Measurements from ENCODE around the gene ETS1. TPM values are rescaled to one million over a fixed set of nuclear protein-coding genes. Genes with fewer than 3 reads are reported as not detected.
A peak's percentile ranks its signal among the peaks of the same experiment; 100 is the strongest.

ETS1 gene
- total RNA-seq, 1 experiment from 2014 or later, result 135 TPM

- H3K27ac ChIP-seq (ENCODE audit: low read length), result peak overlapping the region; percentile 90
- H2AFZ ChIP-seq (ENCODE audit: low read length), result no peak overlapping the region; the same call in 1 of the 2 replicates
- H3K4me3 ChIP-seq (ENCODE audit: low read length), result no peak overlapping the region
- H3K79me2 ChIP-seq (ENCODE audit: low read length), result no peaks in the 10 kb centered on the region
- H3K4me1 ChIP-seq (ENCODE audit: low read length), result peaks cover 60% of the 10 kb centered on the region
- no peaks in the 10 kb centered on the region for H3K27me3 ChIP-seq (ENCODE audit: low read length)
- H3K9me3 ChIP-seq (ENCODE audit: low read length), result no peaks in the 10 kb centered on the region
- no peaks in the 10 kb centered on the region for H3K9me2 ChIP-seq (replicated peaks; ENCODE audit: insufficient read depth, low read length)
- peak overlapping the region; percentile 70 for H3K4me2 ChIP-seq (ENCODE audit: low read depth, low read length, poor library complexity, severe bottlenecking)
- DNase-seq, result peak; percentile 79
- H3K36me3 ChIP-seq (ENCODE audit: insufficient read depth, low read length), result no peaks in the 10 kb centered on the region
- H3K9ac ChIP-seq (ENCODE audit: low read length), result peak overlapping the region; percentile 53
- H4K20me1 ChIP-seq (ENCODE audit: insufficient read depth, low read depth, low read length), result no peaks in the 10 kb centered on the region
Measured at GRCh38 chr11:128603752-128604414, 16.5 kb upstream of the ETS1 start.

GRCh38 chr11:128603003-128603696, 15.8 kb upstream of the ETS1 start:
- peak overlapping the region; percentile 90 for H3K27ac ChIP-seq (ENCODE audit: low read length)
- H3K9me3 ChIP-seq (ENCODE audit: low read length), result no peaks in the 10 kb centered on the region
- H3K79me2 ChIP-seq (ENCODE audit: low read length), result no peaks in the 10 kb centered on the region
- H3K4me1 ChIP-seq (ENCODE audit: low read length), result peaks cover 60% of the 10 kb centered on the region
- no peaks in the 10 kb centered on the region for H3K9me2 ChIP-seq (replicated peaks; ENCODE audit: insufficient read depth, low read length)
- H3K4me2 ChIP-seq (ENCODE audit: low read depth, low read length, poor library complexity, severe bottlenecking), result peak overlapping the region; percentile 70
- H4K20me1 ChIP-seq (ENCODE audit: insufficient read depth, low read depth, low read length), result no peaks in the 10 kb centered on the region
- H3K4me3 ChIP-seq (ENCODE audit: low read length), result peak overlapping the region; percentile 43
- peak overlapping the region; percentile 53 for H3K9ac ChIP-seq (ENCODE audit: low read length)
- DNase-seq, result peak; percentile 64
- no peaks in the 10 kb centered on the region for H3K27me3 ChIP-seq (ENCODE audit: low read length)
- no peaks in the 10 kb centered on the region for H3K36me3 ChIP-seq (ENCODE audit: insufficient read depth, low read length)
- 0 out of 2 replicates have a peak overlapping the region, but pooled peaks have one; percentile 67 for H2AFZ ChIP-seq (ENCODE audit: low read length)

GRCh38 chr11:128599729-128600128, 12.4 kb upstream of the ETS1 start:
- Histone ChIP-seq H3K4me2 (ENCODE audit: low read depth, low read length, poor library complexity, severe bottlenecking) (no peak overlapping the region), H3K4me1 (ENCODE audit: low read length) (peaks cover 59% of the 10 kb centered on the region), H3K9me2 (replicated peaks; ENCODE audit: insufficient read depth, low read length) (no peaks in the 10 kb centered on the region), H3K27me3 (ENCODE audit: low read length) (no peaks in the 10 kb centered on the region), H2AFZ (ENCODE audit: low read length) (no peak overlapping the region), H3K79me2 (ENCODE audit: low read length) (no peaks in the 10 kb centered on the region), H3K9ac (ENCODE audit: low read length) (no peak overlapping the region), H3K9me3 (ENCODE audit: low read length) (no peaks in the 10 kb centered on the region), H4K20me1 (ENCODE audit: insufficient read depth, low read depth, low read length) (no peaks in the 10 kb centered on the region), H3K36me3 (ENCODE audit: insufficient read depth, low read length) (no peaks in the 10 kb centered on the region), H3K27ac (ENCODE audit: low read length) (no peak overlapping the region), H3K4me3 (ENCODE audit: low read length) (no peak overlapping the region)
- DNase-seq, result no peak

GRCh38 chr11:128598506-128599150, 11.3 kb upstream of the ETS1 start:
- no peaks in the 10 kb centered on the region for H3K9me3 ChIP-seq (ENCODE audit: low read length)
- H3K36me3 ChIP-seq (ENCODE audit: insufficient read depth, low read length), result no peaks in the 10 kb centered on the region
- no peak overlapping the region for H3K4me2 ChIP-seq (ENCODE audit: low read depth, low read length, poor library complexity, severe bottlenecking)
- H3K4me1 ChIP-seq (ENCODE audit: low read length), result peaks cover 48% of the 10 kb centered on the region
- H3K4me3 ChIP-seq (ENCODE audit: low read length), result no peak overlapping the region
- H3K27me3 ChIP-seq (ENCODE audit: low read length), result no peaks in the 10 kb centered on the region
- H3K9ac ChIP-seq (ENCODE audit: low read length), result no peak overlapping the region
- no peak overlapping the region for H2AFZ ChIP-seq (ENCODE audit: low read length)
- no peak for DNase-seq
- H3K27ac ChIP-seq (ENCODE audit: low read length), result no peak overlapping the region
- no peaks in the 10 kb centered on the region for H3K79me2 ChIP-seq (ENCODE audit: low read length)
- no peaks in the 10 kb centered on the region for H4K20me1 ChIP-seq (ENCODE audit: insufficient read depth, low read depth, low read length)
- no peaks in the 10 kb centered on the region for H3K9me2 ChIP-seq (replicated peaks; ENCODE audit: insufficient read depth, low read length)

- H3K27ac ChIP-seq (ENCODE audit: low read length), result no peak overlapping the region
- H3K79me2 ChIP-seq (ENCODE audit: low read length), result no peaks in the 10 kb centered on the region
- H4K20me1 ChIP-seq (ENCODE audit: insufficient read depth, low read depth, low read length), result no peaks in the 10 kb centered on the region
- H3K4me1 ChIP-seq (ENCODE audit: low read length), result peaks cover 43% of the 10 kb centered on the region
- no peak overlapping the region for H3K4me3 ChIP-seq (ENCODE audit: low read length)
- no peak overlapping the region for H3K9ac ChIP-seq (ENCODE audit: low read length)
- no peaks in the 10 kb centered on the region for H3K9me3 ChIP-seq (ENCODE audit: low read length)
- no peaks in the 10 kb centered on the region for H3K27me3 ChIP-seq (ENCODE audit: low read length)
- no peak overlapping the region for H2AFZ ChIP-seq (ENCODE audit: low read length)
- no peaks in the 10 kb centered on the region for H3K36me3 ChIP-seq (ENCODE audit: insufficient read depth, low read length)
- DNase-seq, result no peak
- H3K4me2 ChIP-seq (ENCODE audit: low read depth, low read length, poor library complexity, severe bottlenecking), result no peak overlapping the region
- H3K9me2 ChIP-seq (replicated peaks; ENCODE audit: insufficient read depth, low read length), result no peaks in the 10 kb centered on the region
Measured at GRCh38 chr11:128598096-128598495, 10.7 kb upstream of the ETS1 start.

GRCh38 chr11:128597209-128597608, 9.9 kb upstream of the ETS1 start:
- Histone ChIP-seq H3K9me3 (ENCODE audit: low read length) (no peaks in the 10 kb centered on the region), H3K27ac (ENCODE audit: low read length) (no peak overlapping the region), H4K20me1 (ENCODE audit: insufficient read depth, low read depth, low read length) (no peaks in the 10 kb centered on the region), H3K4me1 (ENCODE audit: low read length) (peaks cover 36% of the 10 kb centered on the region), H3K27me3 (ENCODE audit: low read length) (no peaks in the 10 kb centered on the region), H3K4me2 (ENCODE audit: low read depth, low read length, poor library complexity, severe bottlenecking) (no peak overlapping the region), H3K9ac (ENCODE audit: low read length) (no peak overlapping the region), H2AFZ (ENCODE audit: low read length) (no peak overlapping the region), H3K4me3 (ENCODE audit: low read length) (no peak overlapping the region), H3K36me3 (ENCODE audit: insufficient read depth, low read length) (no peaks in the 10 kb centered on the region), H3K9me2 (replicated peaks; ENCODE audit: insufficient read depth, low read length) (no peaks in the 10 kb centered on the region), H3K79me2 (ENCODE audit: low read length) (no peaks in the 10 kb centered on the region)
- no peak for DNase-seq

GRCh38 chr11:128596250-128596649, 8.9 kb upstream of the ETS1 start:
- Histone ChIP-seq H3K27me3 (ENCODE audit: low read length) (no peaks in the 10 kb centered on the region), H3K4me1 (ENCODE audit: low read length) (peaks cover 28% of the 10 kb centered on the region), H3K9me3 (ENCODE audit: low read length) (no peaks in the 10 kb centered on the region), H2AFZ (ENCODE audit: low read length) (no peak overlapping the region; the same call in 1 of the 2 replicates), H3K36me3 (ENCODE audit: insufficient read depth, low read length) (no peaks in the 10 kb centered on the region), H3K9me2 (replicated peaks; ENCODE audit: insufficient read depth, low read length) (no peaks in the 10 kb centered on the region), H3K9ac (ENCODE audit: low read length) (no peak overlapping the region), H4K20me1 (ENCODE audit: insufficient read depth, low read depth, low read length) (no peaks in the 10 kb centered on the region), H3K79me2 (ENCODE audit: low read length) (no peaks in the 10 kb centered on the region), H3K4me2 (ENCODE audit: low read depth, low read length, poor library complexity, severe bottlenecking) (no peak overlapping the region), H3K27ac (ENCODE audit: low read length) (no peak overlapping the region), H3K4me3 (ENCODE audit: low read length) (no peak overlapping the region)
- no peak for DNase-seq

- no peak overlapping the region for H3K9ac ChIP-seq (ENCODE audit: low read length)
- no peaks in the 10 kb centered on the region for H3K9me3 ChIP-seq (ENCODE audit: low read length)
- H3K4me3 ChIP-seq (ENCODE audit: low read length), result no peak overlapping the region
- H3K9me2 ChIP-seq (replicated peaks; ENCODE audit: insufficient read depth, low read length), result no peaks in the 10 kb centered on the region
- no peak for DNase-seq
- no peak overlapping the region for H3K4me2 ChIP-seq (ENCODE audit: low read depth, low read length, poor library complexity, severe bottlenecking)
- no peak overlapping the region; the same call in 1 of the 2 replicates for H2AFZ ChIP-seq (ENCODE audit: low read length)
- H3K36me3 ChIP-seq (ENCODE audit: insufficient read depth, low read length), result no peaks in the 10 kb centered on the region
- no peaks in the 10 kb centered on the region for H3K79me2 ChIP-seq (ENCODE audit: low read length)
- no peak overlapping the region for H3K27ac ChIP-seq (ENCODE audit: low read length)
- peaks cover 27% of the 10 kb centered on the region for H3K4me1 ChIP-seq (ENCODE audit: low read length)
- H3K27me3 ChIP-seq (ENCODE audit: low read length), result no peaks in the 10 kb centered on the region
- no peaks in the 10 kb centered on the region for H4K20me1 ChIP-seq (ENCODE audit: insufficient read depth, low read depth, low read length)
Measured at GRCh38 chr11:128595775-128596174, 8.4 kb upstream of the ETS1 start.
